ENCODE measurements around the gene UBD.

GRCh38 chr6:29516108-29516507 is 43.4 kb downstream of the UBD start:
- no peak for TF ChIP-seq CTCF (IDR thresholded peaks at IDR 0.05)
- TF ChIP-seq POLR2A (IDR thresholded peaks at IDR 0.05), result no peak
- TF ChIP-seq EP300 (IDR thresholded peaks at IDR 0.05), result no peak
